NB4 (cell line): ENCODE data around the gene CBLC.

Source experiments
- CTCF ChIP-seq: IDR thresholded peaks from one replicate; pipeline ENCODE4 v1.5.1; 2012; ENCODE audit warnings: low read depth, low read length
- POLR2A ChIP-seq: IDR thresholded peaks from 2 replicates; pipeline ENCODE4 v1.6.1; 2011; ENCODE audit warnings: mild to moderate bottlenecking; ENCODE audit not compliant: insufficient read length; ENCODE audit errors: extremely low read depth

GRCh38 chr19:44749994-44750393 lies 27.7 kb upstream of the CBLC start:
- TF ChIP-seq CTCF (no peak), POLR2A (no peak)
